K562 (cell line): Measurements from ENCODE around the gene PCDHGA5. TPM values are rescaled to one million over a fixed set of nuclear protein-coding genes. Genes with fewer than 3 reads are reported as not detected.

Experiments
- ASH1L ChIP-seq: fragments of 450-650 bp; IDR thresholded peaks from 2 replicates; pipeline ENCODE4 v1.6.1; 2018; ENCODE audit warnings: borderline replicate concordance, mild to moderate bottlenecking, low read depth; ENCODE audit not compliant: partially characterized antibody
- E2F4 ChIP-seq: sonication (generic); formaldehyde crosslinking; IDR thresholded peaks from 2 replicates; pipeline ENCODE4 v1.8.0; 2022; ENCODE audit warnings: mild to moderate bottlenecking, low read depth, missing genetic modification reagents
- EP300 ChIP-seq: IDR thresholded peaks from 2 replicates; pipeline ENCODE4 v1.6.1; 2012; ENCODE audit warnings: low read length, improper control_type of control experiment
- FOXK2 ChIP-seq, 2 experiments: fragments of 450-650 bp; IDR thresholded peaks in 1 of 2; conservative IDR thresholded peaks in 1 of 2; 2 replicates each; pipeline ENCODE4 v1.6.1; 2016; ENCODE audit warnings: low read depth in 2 of 2, mild to moderate bottlenecking in 1 of 2
- HDAC2 ChIP-seq: fragments of 450-650 bp; IDR thresholded peaks from 2 replicates; pipeline ENCODE4 v1.6.1; 2016; ENCODE audit warnings: mild to moderate bottlenecking
- MAFG ChIP-seq: fragments of 450-650 bp; conservative IDR thresholded peaks from 2 replicates; pipeline ENCODE4 v1.6.1; 2016; ENCODE audit warnings: missing genetic modification characterization, missing compliant biosample characterization
- TOE1 ChIP-seq, 2 experiments: fragments of 450-650 bp in 1 of 2; sonication (generic) in 1 of 2; formaldehyde crosslinking in 1 of 2; IDR thresholded peaks; 2 replicates each; pipeline versions ENCODE4 v1.7.1 to v1.8.0; 2016 to 2022; ENCODE audit warnings: borderline replicate concordance in 2 of 2, mild to moderate bottlenecking in 2 of 2, antibody characterized with exemption in 1 of 2, inconsistent platforms in 1 of 2, low read depth in 1 of 2, missing genetic modification reagents in 1 of 2, moderate library complexity in 1 of 2
- ZBTB34 ChIP-seq: fragments of 250-450 bp; sonication (Bioruptor Pico); IDR thresholded peaks from 2 replicates; pipeline ENCODE4 v1.8.0; 2021; ENCODE audit warnings: mild to moderate bottlenecking, moderate library complexity
- polyA plus RNA-seq, 8 experiments: library from polyadenylated mRNA; depleted of rRNA in 4 of 8; stranded (reverse) in 5 of 8; unstranded in 3 of 8; fragments of >200 nt; fragmentation: Nextera tagmentation in 2 of 8; fragmentation: Illumina TruSeq in 1 of 8; extraction: Ambion mirVana in 2 of 8; extraction: Trizol in 1 of 8; gene quantifications; 2 replicates each; pipeline versions ENCODE4 v1.2.1 to v1.2.3, GENCODE V29; 2011 to 2014; ENCODE audit warnings: inconsistent platforms in 1 of 8, missing spikeins in 1 of 8
- total RNA-seq, 7 experiments: library from RNA; depleted of rRNA in 6 of 7; stranded (reverse); fragments of >200 nt in 6 of 7; fragmentation: Illumina TruSeq in 2 of 7; extraction: Trizol in 2 of 7; gene quantifications; 2 replicates each; pipeline versions ENCODE4 v1.2.1 to v1.2.3, GENCODE V29; 2011 to 2021; ENCODE audit warnings: low replicate concordance in 1 of 7
- TF ChIP-seq, protein P1 (sequence below), 3 experiments: IDR thresholded peaks in 2 of 3; conservative IDR thresholded peaks in 1 of 3; 2 replicates each; pipeline ENCODE4 v1.5.1; 2011 to 2012; ENCODE audit warnings: low read length in 3 of 3, mild to moderate bottlenecking in 3 of 3, control low read depth in 2 of 3, improper control_type of control experiment in 1 of 3, inconsistent platforms in 1 of 3, low read depth in 1 of 3, mixed read lengths in 1 of 3, moderate library complexity in 1 of 3; ENCODE audit not compliant: insufficient read depth in 2 of 3

The PCDHGA5 gene
- total and polyA plus RNA-seq, 9 of the 15 experiments (the other 6 are each of a cell fraction or from before 2014, with no cell fraction given): 0.01 to 0.18 (median 0.12) TPM; not detected in 1

- TF ChIP-seq ZBTB34: no peak
- peak; percentile 22; the same call in 1 of the 2 replicates for TF ChIP-seq EP300
- 0 out of 4 replicates have a peak, but pooled peaks have one; percentile 38 to 53 for TF ChIP-seq FOXK2 (conservative IDR thresholded peaks at IDR 0.05 in 1 of 2, IDR thresholded peaks at IDR 0.05 in 1 of 2; ENCODE audit: low read depth in 2 of 2)
- TF ChIP-seq ASH1L: peak; percentile 22
- TF ChIP-seq E2F4 (CRISPR knock-in tag): no peak
- peak; percentile 50; the same call in 1 of the 2 replicates for TF ChIP-seq MAFG
- TF ChIP-seq, protein P1, sequence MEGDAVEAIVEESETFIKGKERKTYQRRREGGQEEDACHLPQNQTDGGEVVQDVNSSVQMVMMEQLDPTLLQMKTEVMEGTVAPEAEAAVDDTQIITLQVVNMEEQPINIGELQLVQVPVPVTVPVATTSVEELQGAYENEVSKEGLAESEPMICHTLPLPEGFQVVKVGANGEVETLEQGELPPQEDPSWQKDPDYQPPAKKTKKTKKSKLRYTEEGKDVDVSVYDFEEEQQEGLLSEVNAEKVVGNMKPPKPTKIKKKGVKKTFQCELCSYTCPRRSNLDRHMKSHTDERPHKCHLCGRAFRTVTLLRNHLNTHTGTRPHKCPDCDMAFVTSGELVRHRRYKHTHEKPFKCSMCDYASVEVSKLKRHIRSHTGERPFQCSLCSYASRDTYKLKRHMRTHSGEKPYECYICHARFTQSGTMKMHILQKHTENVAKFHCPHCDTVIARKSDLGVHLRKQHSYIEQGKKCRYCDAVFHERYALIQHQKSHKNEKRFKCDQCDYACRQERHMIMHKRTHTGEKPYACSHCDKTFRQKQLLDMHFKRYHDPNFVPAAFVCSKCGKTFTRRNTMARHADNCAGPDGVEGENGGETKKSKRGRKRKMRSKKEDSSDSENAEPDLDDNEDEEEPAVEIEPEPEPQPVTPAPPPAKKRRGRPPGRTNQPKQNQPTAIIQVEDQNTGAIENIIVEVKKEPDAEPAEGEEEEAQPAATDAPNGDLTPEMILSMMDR (IDR thresholded peaks at IDR 0.05 in 2 of 3, conservative IDR thresholded peaks at IDR 0.05 in 1 of 3; ENCODE audit: insufficient read depth in 2 of 3, low read depth in 1 of 3, low read length in 3 of 3): peak; percentile 83 to 90 (median 88)
- 0 out of 2 replicates have a peak, but pooled peaks have one; percentile 35 for TF ChIP-seq TOE1 (IDR thresholded peaks at IDR 0.05; ENCODE audit: borderline replicate concordance)
- TF ChIP-seq TOE1 (CRISPR knock-in tag; IDR thresholded peaks at IDR 0.05; ENCODE audit: borderline replicate concordance, low read depth): no peak
- peak; percentile 47; the same call in 1 of the 2 replicates for TF ChIP-seq HDAC2
These were observed 37.7 kb upstream of the PCDHGA5 start (continued) for GRCh38 chr5:141326088-141326854.
